Stimulated activated naive CD8-positive, alpha-beta T cell treated with anti-CD3 and anti-CD28 coated beads, Interleukin-15, amount 100 ng/mL, for 72 hours (primary cell): ENCODE results near the gene MYO1B.

Experiments
- ATAC-seq: fragments of 150-1000 bp; cut with Tn5 transposase; 2 replicates; pipeline ENCODE4 v1.10.0; 2021; ENCODE audit warnings: mild to moderate bottlenecking, moderate library complexity
- DNase-seq, 2 donors: peaks; one replicate each; pipeline ENCODE4 v3.0.0; 2021 to 2022
- H3K27ac Mint-ChIP-seq, 2 donors: one replicate each; pipeline ENCODE4 v1.8.0; 2022; ENCODE audit warnings: mild to moderate bottlenecking in 2 of 2, mixed read lengths in 2 of 2, moderate library complexity in 2 of 2
- H3K27me3 Mint-ChIP-seq: one replicate; pipeline ENCODE4 v1.8.0; 2022; ENCODE audit warnings: mixed read lengths
- H3K4me1 Mint-ChIP-seq: one replicate; pipeline ENCODE4 v1.8.0; 2022; ENCODE audit warnings: mild to moderate bottlenecking, mixed read lengths
- H3K4me3 Mint-ChIP-seq, 2 donors: one replicate each; pipeline ENCODE4 v1.8.0; 2022; ENCODE audit warnings: mild to moderate bottlenecking in 2 of 2, mixed read lengths in 2 of 2, moderate library complexity in 1 of 2
- H3K9me3 Mint-ChIP-seq, 2 donors: one replicate each; pipeline ENCODE4 v1.8.0; 2022; ENCODE audit warnings: mixed read lengths in 2 of 2

MYO1B gene

DNA sequence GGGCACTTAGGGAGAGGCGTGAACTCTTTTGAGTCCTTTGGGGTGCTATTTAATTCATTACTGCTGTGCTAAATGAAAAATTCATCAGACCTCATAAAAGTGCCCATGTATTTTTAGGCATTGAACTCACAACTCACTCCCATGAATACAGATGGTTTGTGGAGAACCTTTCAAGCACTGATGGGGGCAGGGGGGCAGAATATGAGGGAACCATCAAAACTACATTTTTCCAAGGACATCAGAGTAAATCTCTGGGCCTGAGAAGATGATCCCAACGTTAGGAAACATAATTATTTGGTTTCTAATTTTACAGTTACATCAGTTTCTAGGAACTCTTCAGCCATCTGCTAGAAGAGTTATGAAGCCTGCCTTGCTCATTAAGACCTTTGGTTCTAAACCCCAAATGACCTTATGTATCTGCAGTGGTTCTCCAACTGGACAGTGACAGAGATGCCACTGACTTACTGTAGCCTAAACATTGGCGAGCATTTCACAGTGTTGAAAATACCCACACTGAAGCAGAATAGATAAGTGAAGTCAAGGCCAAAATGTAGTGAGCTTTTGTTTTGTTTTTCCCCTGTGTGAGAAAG is 90.8 kb downstream of the MYO1B start:
- no peak overlapping the region for H3K4me3 Mint-ChIP-seq
- H3K4me1 Mint-ChIP-seq, result no peaks in the 10 kb centered on the region
- ATAC-seq (no peak), DNase-seq (no peak)
- no peaks in the 10 kb centered on the region for H3K27me3 Mint-ChIP-seq
- no peaks in the 10 kb centered on the region for H3K9me3 Mint-ChIP-seq
- no peak overlapping the region for H3K27ac Mint-ChIP-seq

GRCh38 chr2:191341436-191341835 is 96.2 kb downstream of the MYO1B start:
- H3K9me3 Mint-ChIP-seq, result no peaks in the 10 kb centered on the region
- H3K27me3 Mint-ChIP-seq, result no peaks in the 10 kb centered on the region
- no peak overlapping the region for H3K4me3 Mint-ChIP-seq
- peaks cover 5% of the 10 kb centered on the region for H3K4me1 Mint-ChIP-seq
- DNase-seq, result no peak
- ATAC-seq, result no peak
- no peak overlapping the region for H3K27ac Mint-ChIP-seq

- Mint-ChIP-seq H3K27me3 (no peaks in the 10 kb centered on the region), H3K9me3 (no peaks in the 10 kb centered on the region), H3K27ac (peak overlapping the region in 1 of 2 donors; percentile 28), H3K4me1 (peaks cover 5% of the 10 kb centered on the region), H3K4me3 (no peak overlapping the region)
- ATAC-seq, result no peak
- DNase-seq, result no peak
Measured at GRCh38 chr2:191343796-191344338, 98.7 kb downstream of the MYO1B start.

DNA sequence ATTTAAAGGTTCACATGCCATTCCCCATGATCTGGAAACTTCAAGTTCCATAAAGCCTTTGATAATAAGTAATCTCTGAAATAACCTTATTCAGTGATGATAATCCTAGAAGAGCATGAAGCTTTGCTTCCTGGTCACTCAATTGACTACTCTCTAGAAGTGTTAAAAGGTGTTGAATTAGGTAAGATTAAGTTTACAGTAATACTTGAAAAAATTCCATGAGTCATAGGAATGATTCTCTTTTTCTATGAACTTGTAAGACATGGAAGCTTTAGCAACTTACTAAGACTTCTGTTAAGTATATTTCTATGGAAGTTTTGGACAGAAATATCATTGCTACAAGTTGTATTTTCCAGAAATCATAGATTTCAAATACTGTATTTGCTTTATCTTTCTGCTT is 100.6 kb downstream of the MYO1B start:
- ATAC-seq (no peak), DNase-seq (no peak)
- H3K27me3 Mint-ChIP-seq, result no peaks in the 10 kb centered on the region
- no peaks in the 10 kb centered on the region for H3K9me3 Mint-ChIP-seq
- H3K27ac Mint-ChIP-seq, result no peak overlapping the region
- no peak overlapping the region for H3K4me3 Mint-ChIP-seq
- H3K4me1 Mint-ChIP-seq, result peaks cover 5% of the 10 kb centered on the region

DNA sequence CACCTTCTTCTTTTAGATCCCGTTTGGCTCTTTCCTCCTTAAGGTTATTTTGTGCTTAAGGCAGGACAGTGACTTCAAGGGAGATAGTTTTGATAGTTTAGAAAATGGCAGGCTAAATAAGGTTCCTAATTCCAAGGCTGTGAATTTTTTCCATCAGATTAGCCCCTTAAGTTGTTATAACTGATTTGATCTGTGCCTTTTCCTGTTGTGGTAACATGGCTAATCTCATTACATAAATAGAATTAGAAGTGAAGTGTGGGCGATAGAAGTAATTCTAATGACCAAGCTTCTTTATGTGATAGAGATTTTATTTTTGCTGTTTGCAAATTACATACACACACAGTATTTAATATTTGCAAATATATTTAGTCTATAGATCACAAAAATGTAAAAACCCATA is 102.0 kb downstream of the MYO1B start:
- no peak for ATAC-seq
- Mint-ChIP-seq H3K4me3 (no peak overlapping the region), H3K27me3 (no peaks in the 10 kb centered on the region), H3K27ac (no peak overlapping the region), H3K9me3 (no peaks in the 10 kb centered on the region), H3K4me1 (no peaks in the 10 kb centered on the region)
- no peak for DNase-seq

GRCh38 chr2:191347881-191348280 is 102.7 kb downstream of the MYO1B start:
- H3K27ac Mint-ChIP-seq, result no peak overlapping the region
- ATAC-seq (no peak), DNase-seq (no peak)
- H3K4me1 Mint-ChIP-seq, result no peaks in the 10 kb centered on the region
- H3K9me3 Mint-ChIP-seq, result no peaks in the 10 kb centered on the region
- H3K27me3 Mint-ChIP-seq, result no peaks in the 10 kb centered on the region
- H3K4me3 Mint-ChIP-seq, result no peak overlapping the region

DNA sequence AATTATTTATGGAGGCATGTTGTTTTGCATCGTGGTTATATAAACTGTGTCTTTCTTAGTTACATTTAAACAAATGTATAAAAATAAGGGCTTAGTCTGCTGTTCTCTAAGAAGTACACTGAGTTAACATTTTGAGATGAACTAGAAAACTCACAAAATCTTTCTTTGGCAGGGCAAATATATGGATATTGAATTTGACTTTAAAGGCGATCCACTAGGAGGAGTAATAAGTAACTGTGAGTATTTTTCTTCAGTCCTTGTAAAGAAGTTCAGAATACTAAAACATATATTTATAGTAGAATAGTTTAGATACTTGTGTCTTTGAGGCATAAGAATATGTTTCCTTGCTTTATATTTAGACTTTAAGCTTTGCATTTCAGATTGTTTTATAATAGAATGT is 104.8 kb downstream of the MYO1B start:
- no peaks in the 10 kb centered on the region for H3K4me1 Mint-ChIP-seq
- no peak for DNase-seq
- ATAC-seq, result no peak
- H3K27ac Mint-ChIP-seq, result no peak overlapping the region
- no peaks in the 10 kb centered on the region for H3K27me3 Mint-ChIP-seq
- peaks cover 4% of the 10 kb centered on the region in 2 donors for H3K9me3 Mint-ChIP-seq
- no peak overlapping the region for H3K4me3 Mint-ChIP-seq

- no peaks in the 10 kb centered on the region for H3K4me1 Mint-ChIP-seq
- no peaks in the 10 kb centered on the region for H3K27me3 Mint-ChIP-seq
- DNase-seq, result no peak
- H3K27ac Mint-ChIP-seq, result no peak overlapping the region
- no peak for ATAC-seq
- H3K9me3 Mint-ChIP-seq, result peaks cover 6 to 10% of the 10 kb centered on the region in 2 donors
- no peak overlapping the region for H3K4me3 Mint-ChIP-seq
Measured at GRCh38 chr2:191350826-191351225, 105.6 kb downstream of the MYO1B start.

- H3K27ac Mint-ChIP-seq, result no peak overlapping the region
- no peak for ATAC-seq
- peaks cover 6 to 10% of the 10 kb centered on the region in 2 donors for H3K9me3 Mint-ChIP-seq
- DNase-seq, result no peak
- H3K27me3 Mint-ChIP-seq, result no peaks in the 10 kb centered on the region
- H3K4me1 Mint-ChIP-seq, result no peaks in the 10 kb centered on the region
- no peak overlapping the region for H3K4me3 Mint-ChIP-seq
Measured at GRCh38 chr2:191351298-191351697, 106.1 kb downstream of the MYO1B start.

DNA sequence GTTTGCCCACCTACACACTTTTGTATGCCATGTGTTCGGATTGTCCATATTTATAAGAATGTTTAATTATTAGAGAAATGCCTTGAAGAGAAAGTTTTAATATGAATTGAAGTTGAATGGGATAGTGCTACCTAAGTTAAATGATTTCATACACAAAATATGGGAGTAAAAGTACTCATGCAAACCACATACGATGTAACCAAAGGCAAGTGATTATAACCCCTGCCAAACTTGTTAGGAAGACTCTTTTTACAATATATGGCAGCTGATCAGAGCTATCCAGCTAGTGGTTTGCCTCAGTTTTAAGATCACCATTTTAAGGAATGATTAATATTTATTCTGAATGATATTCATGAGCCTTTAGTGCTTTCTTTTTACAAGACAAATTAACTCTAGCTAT is 106.7 kb downstream of the MYO1B start:
- Mint-ChIP-seq H3K9me3 (peaks cover 6 to 10% of the 10 kb centered on the region in 2 donors), H3K4me1 (no peaks in the 10 kb centered on the region), H3K4me3 (no peak overlapping the region), H3K27me3 (no peaks in the 10 kb centered on the region), H3K27ac (no peak overlapping the region)
- DNase-seq (no peak), ATAC-seq (no peak)

- H3K4me1 Mint-ChIP-seq, result no peaks in the 10 kb centered on the region
- no peaks in the 10 kb centered on the region for H3K27me3 Mint-ChIP-seq
- ATAC-seq (no peak), DNase-seq (no peak)
- H3K9me3 Mint-ChIP-seq, result peaks cover 6 to 10% of the 10 kb centered on the region in 2 donors
- H3K4me3 Mint-ChIP-seq, result no peak overlapping the region
- no peak overlapping the region for H3K27ac Mint-ChIP-seq
Measured at GRCh38 chr2:191352536-191352935, 107.3 kb downstream of the MYO1B start.

DNA sequence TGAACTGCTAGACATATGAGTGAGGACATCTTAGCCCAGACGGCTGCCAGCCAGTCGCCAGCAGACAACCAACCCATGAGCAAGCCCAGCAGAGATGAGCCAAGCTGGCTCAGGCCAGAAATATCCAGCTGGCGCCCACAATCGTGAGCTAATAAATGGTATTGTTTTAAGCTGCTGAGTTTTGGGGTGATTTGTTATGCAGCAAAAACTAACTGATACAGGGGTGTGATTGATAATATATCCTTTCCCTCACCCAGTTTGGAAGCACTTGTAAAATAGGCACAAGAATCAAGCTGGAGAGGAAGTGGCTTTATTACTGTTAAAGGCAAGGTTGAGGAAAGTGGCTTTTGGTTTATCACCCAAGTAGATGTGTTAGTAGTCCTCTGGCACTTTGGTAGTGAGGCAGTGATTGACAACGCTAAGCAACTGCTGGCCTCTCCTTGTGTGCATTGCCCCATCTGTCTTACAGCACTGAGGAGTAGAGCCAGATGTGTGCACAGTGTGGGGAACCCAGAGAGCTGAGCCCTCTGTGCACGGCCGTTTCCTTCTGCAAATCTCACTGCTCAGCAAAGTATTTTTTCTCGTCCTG is 110.1 kb downstream of the MYO1B start:
- H3K27me3 Mint-ChIP-seq, result no peaks in the 10 kb centered on the region
- peaks cover 6 to 10% of the 10 kb centered on the region in 2 donors for H3K9me3 Mint-ChIP-seq
- no peak for ATAC-seq

DNA sequence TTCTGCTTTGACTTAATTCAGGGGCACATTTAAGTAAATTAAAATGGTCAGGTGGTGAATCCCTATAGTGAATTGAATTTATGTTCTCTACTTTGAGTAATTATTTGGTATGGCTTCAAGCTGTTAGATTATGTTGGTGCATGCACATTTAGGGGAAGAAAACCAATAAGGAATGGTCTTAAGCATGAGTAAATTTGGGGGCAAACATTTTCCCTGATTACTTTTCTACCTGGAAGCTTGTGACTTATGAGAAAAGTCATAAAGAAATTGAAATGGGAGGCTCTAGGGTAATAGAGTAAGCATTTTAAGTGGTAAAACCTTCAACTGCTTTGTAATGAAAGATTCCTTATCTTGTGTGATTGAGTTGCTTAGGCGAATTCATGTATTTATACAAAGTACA is 112.5 kb downstream of the MYO1B start:
- ATAC-seq, result no peak
- no peaks in the 10 kb centered on the region for H3K27me3 Mint-ChIP-seq
- H3K9me3 Mint-ChIP-seq, result peaks cover 6 to 10% of the 10 kb centered on the region in 2 donors
- no peaks in the 10 kb centered on the region for H3K4me1 Mint-ChIP-seq
- no peak overlapping the region for H3K4me3 Mint-ChIP-seq
- no peak for DNase-seq
- no peak overlapping the region for H3K27ac Mint-ChIP-seq

More for the DNA sequence above, 110.1 kb downstream of the MYO1B start:
- Mint-ChIP-seq H3K4me3 (no peak overlapping the region), H3K4me1 (no peaks in the 10 kb centered on the region), H3K27ac (no peak overlapping the region)
- no peak for DNase-seq

DNA sequence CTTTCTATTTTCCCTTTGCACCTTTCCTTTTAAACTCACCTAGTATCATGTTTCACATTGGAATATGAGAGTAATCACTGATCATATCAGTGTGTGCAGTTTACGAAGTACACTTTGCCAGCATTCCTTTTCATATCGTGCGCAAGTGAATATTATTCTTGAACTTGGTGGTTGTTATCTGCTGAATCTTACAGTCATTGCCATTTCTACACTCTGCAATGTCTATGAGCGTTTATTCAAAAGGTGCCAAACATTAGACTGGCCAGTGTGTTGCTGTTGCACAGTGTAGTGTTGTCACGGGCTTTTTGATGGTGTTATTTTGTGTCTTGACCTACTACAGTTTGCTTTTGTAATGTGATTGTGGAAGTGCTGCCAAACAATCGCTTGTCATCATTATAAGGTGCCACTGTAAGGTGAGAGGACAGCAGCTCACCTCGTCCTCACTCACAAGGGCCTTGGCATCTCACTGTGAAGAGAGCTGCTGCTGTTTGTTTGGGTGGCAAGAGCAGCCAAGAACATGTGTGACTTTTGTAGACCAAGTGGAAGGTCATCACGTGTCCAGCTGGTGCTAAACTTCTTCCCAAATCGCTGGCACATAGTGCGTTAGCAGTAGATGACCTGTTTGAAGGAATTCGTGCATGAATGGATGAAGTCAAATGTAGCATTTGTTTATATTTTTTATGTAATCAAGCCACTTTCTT is 113.3 kb downstream of the MYO1B start:
- no peaks in the 10 kb centered on the region for H3K4me1 Mint-ChIP-seq
- no peak overlapping the region for H3K4me3 Mint-ChIP-seq
- no peaks in the 10 kb centered on the region for H3K27me3 Mint-ChIP-seq
- ATAC-seq (no peak), DNase-seq (no peak)
- H3K9me3 Mint-ChIP-seq, result peaks cover 6 to 10% of the 10 kb centered on the region in 2 donors
- no peak overlapping the region for H3K27ac Mint-ChIP-seq

- no peak for DNase-seq
- Mint-ChIP-seq H3K4me3 (no peak overlapping the region), H3K27me3 (no peaks in the 10 kb centered on the region), H3K4me1 (no peaks in the 10 kb centered on the region), H3K9me3 (peaks cover 6 to 10% of the 10 kb centered on the region in 2 donors), H3K27ac (no peak overlapping the region)
- no peak for ATAC-seq
Measured at GRCh38 chr2:191359133-191359532, 113.9 kb downstream of the MYO1B start.

DNA sequence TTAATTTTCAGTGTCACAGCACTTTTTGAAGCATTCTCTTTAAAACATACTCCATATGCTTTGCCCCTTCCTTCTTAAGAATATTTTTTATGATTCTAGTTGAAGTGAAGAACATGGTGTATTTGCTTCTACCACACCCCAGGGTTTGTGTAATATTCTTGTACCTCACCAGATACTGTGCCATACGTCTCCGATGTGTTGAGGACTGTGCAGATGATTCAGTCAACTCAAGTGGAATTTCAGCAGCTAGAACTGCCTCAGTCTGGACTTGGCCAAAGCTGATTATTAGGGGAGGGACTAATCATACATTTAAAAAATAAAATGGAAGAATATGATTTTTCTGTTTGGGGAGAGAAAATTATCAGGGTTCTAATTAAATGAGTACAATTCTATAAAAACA is 115.7 kb downstream of the MYO1B start:
- Mint-ChIP-seq H3K9me3 (no peaks in the 10 kb centered on the region), H3K27me3 (no peaks in the 10 kb centered on the region), H3K4me1 (no peaks in the 10 kb centered on the region), H3K27ac (no peak overlapping the region), H3K4me3 (no peak overlapping the region)
- DNase-seq, result no peak
- ATAC-seq, result no peak
